HG03571 (cell line): ENCODE data around the gene GNLY.
"Not testable (repeated sequence)": the region's sequence is repeated elsewhere in the genome, so short reads cannot be mapped to it uniquely, and the experiment has no call there.

Experiments
- ATAC-seq: cut with Tn5 transposase; IDR thresholded peaks from one replicate; pipeline ENCODE4 v1.9.1; 2021; ENCODE audit not compliant: unreplicated experiment

Gene GNLY

GRCh38 chr2:85694052-85695025 is at the start of gene GNLY:
GNLY (plus strand) TSS chr2:85694358; CDS start chr2:85694419, 61 bp downstream.
- ATAC-seq = no peak

GRCh38 chr2:85644909-85645308 is 49.2 kb upstream of the GNLY start:
- no peak for ATAC-seq

- ATAC-seq = no peak
These were observed 48.0 kb upstream of the GNLY start for GRCh38 chr2:85646166-85646565.

DNA sequence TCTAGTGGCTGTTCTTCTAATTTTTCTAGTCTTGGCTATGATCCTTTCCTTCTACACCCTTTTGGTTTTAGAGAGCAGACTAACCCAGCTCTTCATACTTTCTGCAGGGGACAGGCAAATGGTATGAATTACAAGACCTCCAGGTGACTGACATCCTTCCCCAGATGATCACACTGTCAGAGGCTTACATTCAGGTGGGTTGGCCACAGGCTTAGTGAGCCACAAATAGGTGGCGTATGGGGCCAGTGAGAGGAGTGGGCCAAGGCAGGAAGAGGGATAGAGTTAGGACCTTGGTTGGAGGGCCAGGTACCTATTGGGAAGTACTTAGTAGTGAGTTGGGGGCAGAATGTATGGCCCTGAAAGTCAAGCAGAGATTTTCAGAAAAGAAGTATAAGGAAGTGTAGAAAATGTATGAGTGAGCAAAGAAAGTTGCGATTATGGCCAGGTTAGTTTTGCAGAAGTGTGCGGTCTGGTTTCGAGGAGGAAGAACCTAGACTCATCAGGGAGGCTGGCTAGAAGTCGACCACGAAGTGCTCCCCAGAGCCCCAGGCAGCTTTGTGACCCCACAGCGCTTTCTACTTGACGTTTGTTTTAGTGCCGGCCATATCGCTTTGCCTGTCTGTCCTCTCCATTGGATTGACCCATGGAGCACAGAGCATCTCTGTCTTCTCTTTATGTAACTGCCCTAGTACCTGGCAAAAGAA is 46.2 kb upstream of the GNLY start:
- no peak for ATAC-seq

- no peak for ATAC-seq
These were observed 45.5 kb upstream of the GNLY start for GRCh38 chr2:85648619-85649018.

DNA sequence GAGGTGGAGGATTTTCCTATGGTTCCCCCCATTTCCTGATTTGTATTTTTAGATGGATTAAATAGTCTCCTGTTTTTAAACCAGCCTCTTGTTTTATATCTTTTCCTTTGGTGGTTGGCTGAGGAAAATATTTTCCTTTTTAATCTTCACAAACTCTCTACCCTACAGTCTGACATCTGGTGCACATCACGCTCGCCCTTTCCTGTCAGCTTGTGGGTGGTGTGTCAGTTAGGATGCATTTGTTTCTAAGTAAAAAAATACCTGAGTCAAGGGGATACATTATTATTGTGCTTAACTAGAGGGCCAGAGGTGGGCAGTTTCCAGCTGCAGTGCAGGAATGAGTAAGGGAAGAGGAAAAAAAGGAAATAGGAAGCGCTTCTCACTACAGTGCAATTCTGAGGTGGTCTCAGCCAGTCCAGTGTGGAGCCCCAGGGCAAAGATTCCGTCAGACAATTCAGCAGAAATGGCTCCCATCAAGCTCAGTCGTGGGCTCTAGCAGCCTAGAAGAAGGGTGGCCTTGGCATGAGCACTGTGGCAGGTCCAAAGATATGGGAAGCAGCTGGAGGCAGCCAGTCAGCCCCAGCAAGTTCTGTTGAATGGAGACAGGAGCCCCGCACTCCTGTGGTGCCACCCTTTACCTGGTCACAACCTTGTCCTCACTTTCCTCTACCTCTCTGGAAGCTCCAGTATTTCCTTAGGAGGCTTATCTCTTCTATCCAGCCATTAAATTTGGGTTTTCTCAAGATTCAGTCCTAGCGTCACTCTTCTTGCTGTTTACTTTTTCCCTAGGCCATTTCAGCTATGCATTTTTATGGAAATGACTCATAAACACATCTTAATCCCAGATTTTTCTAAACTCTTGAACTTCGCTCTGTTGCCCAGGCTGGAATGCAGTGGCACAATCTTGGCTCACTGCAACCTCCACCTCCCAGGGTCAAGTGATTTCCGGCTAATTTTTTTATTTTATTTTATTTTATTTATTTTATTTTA is 44.7 kb upstream of the GNLY start:
- no peak for ATAC-seq

DNA sequence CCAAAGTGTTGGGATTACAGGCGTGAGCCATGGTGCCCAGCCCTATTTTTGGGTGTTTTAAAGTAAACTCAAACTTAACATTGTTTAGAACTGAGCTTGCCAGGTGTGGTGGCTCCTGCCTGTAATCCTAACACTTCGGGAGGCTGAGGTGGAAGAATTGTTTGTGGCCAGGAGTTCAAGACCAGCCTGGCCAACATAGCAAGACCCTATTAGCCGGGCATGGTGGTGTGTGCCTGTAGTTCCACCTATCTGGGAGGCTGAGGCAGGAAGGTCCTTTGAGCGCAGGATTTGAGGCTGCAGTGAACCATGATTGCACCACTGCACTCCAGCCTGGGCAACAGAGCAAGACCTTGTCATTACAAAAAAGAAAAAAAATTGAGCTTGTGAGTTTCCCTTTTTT is 43.7 kb upstream of the GNLY start:
- ATAC-seq = no peak

DNA sequence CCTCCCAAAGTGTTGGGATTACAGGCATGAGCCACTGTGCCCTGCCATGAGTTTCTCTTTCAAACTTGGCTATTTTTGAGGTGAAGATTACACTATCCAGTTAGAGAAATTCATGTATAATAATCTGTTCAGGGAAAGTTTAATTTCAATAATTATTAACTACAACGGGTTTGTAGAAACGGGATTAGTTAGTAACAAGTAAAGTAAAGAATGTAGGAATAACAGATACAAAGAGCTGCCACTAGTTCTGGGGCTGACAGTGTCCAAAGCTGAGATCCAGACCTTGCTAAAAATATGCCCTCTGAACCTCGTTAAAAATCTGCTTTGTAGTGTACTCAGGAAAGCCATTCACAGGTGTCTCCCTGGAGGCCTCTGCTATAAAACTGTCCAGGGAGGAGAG is 43.1 kb upstream of the GNLY start:
- ATAC-seq = no peak

DNA sequence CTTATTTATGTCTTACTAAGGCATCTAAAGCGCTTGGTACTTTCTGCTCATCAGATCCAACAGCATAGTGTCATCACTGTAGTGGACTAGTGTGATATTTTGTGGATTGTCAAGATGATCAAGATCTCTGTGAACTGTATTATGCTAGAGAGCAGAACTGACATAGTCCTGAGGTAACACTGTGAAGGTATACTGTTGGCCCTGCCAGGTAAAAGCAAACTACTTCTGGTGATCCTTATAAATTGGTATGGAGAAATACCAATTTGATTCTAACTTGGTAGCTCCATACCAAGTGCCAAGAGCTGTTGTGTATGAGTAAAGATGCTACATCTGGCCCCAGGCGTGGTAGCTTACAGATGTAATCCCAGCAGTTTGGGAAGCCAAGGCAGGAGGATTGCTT is 42.1 kb upstream of the GNLY start:
- ATAC-seq = no peak

- ATAC-seq = no peak
These were observed 40.2 kb upstream of the GNLY start for GRCh38 chr2:85653996-85654395.

DNA sequence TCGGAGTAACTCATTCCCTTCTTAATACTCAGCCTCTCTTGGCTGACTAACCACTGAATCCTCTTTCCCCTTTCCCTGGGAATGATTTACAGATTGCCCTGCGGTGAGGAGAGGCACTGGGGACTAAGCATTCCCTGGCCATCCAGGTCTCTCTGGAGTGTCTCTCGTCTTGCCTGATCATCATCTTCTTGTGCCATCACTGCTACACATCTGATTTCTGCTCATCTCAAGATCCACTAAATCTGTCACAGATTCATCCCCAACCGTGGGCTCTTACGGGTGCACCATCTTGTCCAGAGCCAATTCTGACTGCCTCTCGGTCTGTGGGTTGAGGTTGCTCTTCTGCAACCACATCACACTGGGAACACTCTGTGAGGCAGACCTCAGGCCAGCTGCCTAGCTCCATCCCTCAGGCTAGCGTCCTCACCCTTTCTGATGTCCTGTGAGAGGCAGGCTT is 38.2 kb upstream of the GNLY start:
- no peak for ATAC-seq

GRCh38 chr2:85656468-85656867 is 37.7 kb upstream of the GNLY start:
- no peak for ATAC-seq

DNA sequence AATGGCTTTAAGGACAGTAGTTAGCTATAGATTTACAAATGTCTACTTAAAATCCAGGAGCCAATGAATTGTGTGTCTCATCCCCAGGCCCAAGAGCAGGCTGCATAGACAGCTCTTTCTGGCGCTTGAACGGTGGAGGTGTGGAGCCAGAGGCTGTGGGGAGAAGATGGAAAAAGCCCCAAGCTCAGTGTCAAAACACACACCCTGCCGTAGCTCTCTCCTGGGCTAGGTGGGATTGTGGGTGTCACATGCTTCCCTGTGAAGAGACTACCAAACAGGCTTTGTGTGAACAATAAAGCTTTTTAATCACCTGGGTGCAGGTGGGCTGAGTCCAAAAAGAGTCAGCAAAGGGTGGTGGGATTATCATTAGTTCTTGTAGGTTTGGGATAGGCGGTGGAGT is 36.8 kb upstream of the GNLY start:
- not testable (repeated sequence) for ATAC-seq

DNA sequence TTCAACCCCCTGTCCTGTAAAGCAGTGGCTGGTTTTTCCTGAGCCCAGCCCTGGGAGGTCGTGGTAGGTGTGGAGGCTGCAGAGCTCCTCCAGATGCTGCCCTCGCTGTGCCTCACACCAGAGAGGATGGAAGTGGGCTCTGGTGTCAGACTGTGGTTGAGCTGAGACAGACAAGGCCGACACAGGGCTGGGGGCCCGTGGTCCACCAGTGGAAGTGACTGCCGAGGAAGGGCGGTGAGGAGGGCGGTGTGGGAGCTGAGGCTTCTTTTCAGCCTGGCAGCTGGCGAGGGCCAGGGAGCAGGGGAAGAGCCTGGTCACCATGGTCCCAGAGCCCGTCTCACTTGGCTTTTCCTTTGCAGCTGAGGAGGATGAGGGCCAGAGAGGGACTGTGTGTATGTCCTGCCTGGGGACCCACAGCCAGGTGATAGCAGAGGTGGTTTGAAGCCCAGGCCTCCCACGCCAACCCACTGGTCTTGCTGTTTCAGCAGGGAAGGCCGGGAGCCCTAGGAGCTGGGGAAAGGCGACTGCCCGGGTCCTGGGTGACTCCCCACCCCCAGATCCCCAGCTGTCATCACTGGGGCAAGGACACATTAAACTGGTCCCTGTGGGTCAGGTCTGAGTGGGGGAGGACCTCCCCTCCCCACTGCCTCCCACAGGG is 34.7 kb upstream of the GNLY start:
- no peak for ATAC-seq

DNA sequence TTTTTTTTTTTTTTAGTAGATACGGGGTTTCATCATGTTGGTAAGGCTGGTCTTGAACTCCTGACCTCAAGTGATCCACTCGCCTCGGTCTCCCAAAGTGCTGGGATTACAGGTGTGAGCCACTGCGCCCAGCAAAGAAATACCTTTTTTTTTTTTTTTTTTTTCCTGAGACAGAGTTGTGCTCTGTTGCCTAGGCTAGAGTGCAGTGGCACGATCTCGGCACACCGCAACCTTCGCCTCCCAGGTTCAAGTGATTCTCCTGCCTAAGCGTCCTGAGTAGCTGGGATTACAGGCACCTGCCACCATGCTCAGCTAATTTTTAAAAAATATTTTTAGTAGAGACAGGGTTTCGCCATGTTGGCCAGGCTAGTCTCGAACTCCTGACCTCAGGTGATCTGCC is 33.9 kb upstream of the GNLY start:
- ATAC-seq = not testable (repeated sequence)

DNA sequence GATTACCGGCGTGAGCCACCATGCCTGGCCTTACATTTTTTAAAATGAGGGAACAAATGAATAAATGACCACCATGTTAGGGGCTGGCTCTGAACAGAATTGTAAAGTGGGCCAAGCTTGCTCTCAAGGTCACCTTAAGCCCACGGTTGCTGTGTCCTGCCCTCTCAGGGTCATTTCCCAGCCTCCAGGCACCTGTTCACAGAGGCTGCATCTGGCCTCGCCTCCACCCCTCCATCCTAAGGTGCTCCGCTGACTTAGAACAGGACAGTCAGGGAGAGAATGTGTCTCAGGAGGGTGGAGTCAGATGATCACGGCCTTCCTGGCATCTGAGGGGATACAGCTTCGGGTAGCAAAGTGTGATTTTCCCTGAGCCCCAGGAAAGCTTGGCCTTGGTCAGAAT is 33.4 kb upstream of the GNLY start:
- ATAC-seq = no peak

DNA sequence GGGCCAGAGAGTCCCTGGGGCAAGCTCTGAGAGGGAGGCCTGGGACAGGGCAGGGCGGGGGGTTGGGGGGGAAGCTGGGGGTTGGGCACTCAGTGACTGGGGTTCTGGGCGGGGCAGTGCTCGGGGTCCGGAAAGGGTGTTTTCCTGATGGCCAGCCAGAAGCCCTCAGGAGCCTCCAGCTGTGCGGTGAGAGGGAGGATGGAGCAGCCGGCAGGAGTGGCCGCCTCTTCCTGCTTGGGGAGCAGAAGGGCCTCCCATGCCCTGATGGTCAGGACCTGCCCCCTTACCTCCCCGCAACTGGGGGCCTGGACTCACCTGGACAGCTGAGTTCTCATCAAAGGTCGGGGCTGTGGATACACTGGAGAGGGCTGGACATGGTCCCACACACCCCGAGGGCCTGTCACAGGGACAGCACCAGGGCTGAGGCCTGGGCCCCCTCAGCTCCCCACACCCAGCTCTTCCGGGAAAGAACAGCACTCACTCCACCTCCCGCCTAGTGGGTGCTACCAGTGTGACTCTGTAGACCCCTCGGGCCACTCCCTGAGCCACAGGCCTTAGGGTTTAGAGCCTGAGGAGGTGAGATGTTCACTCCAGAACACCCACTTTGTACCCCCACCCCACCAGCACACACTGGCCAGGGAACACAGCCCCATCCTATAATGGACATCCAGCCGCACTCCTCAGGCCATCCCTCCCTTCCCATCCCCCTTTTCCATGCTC is 32.9 kb upstream of the GNLY start:
- no peak for ATAC-seq

GRCh38 chr2:85662899-85663593 is 31.1 kb upstream of the GNLY start:
- ATAC-seq = no peak
